ENCODE data around the gene FAM120A. TPM values are rescaled to one million over a fixed set of nuclear protein-coding genes. Genes with fewer than 3 reads are reported as not detected.
A peak's percentile ranks its signal among the peaks of the same experiment; 100 is the strongest.

FAM120A gene
- total and polyA plus RNA-seq, 7 donors: 59.9 to 106 (median 66.0) TPM

GRCh38 chr9:93558503-93558902 lies 107.0 kb downstream of the FAM120A start:
- Histone ChIP-seq H3K4me3 (no peak overlapping the region), H3K9me3 (no peaks in the 10 kb centered on the region), H3K27me3 (no peaks in the 10 kb centered on the region), H3K36me3 (peaks cover 29 to 87% (median 39%) of the 10 kb centered on the region in 4 donors), H3K4me1 (peaks cover 0 to 15% (median 8%) of the 10 kb centered on the region in 4 donors), H3K27ac (no peak overlapping the region)
- DNase-seq: no peak
- WGBS, 2 donors: 93% methylated on average over 14 of the region's 14 CpGs
- TF ChIP-seq POLR2AphosphoS5 (IDR thresholded peaks at IDR 0.05) (no peak), EP300 (IDR thresholded peaks at IDR 0.05) (no peak)
- intact Hi-C loops (cut with DNase I): no loop called here

GRCh38 chr9:93560991-93561390 lies 109.5 kb downstream of the FAM120A start:
- Histone ChIP-seq H3K9me3 (no peaks in the 10 kb centered on the region), H3K27ac (no peak overlapping the region), H3K27me3 (no peaks in the 10 kb centered on the region), H3K4me3 (no peak overlapping the region), H3K4me1 (peaks cover 0 to 3% (median 1%) of the 10 kb centered on the region in 4 donors), H3K36me3 (peaks cover 29 to 92% (median 48%) of the 10 kb centered on the region in 4 donors)
- intact Hi-C loops (cut with DNase I): no loop called here
- no peak for DNase-seq
- 89 to 93% methylated on average over 5 of the region's 5 CpGs for WGBS, 2 donors
- TF ChIP-seq EP300 (IDR thresholded peaks at IDR 0.05) (no peak), POLR2AphosphoS5 (IDR thresholded peaks at IDR 0.05) (no peak), CTCF (IDR thresholded peaks at IDR 0.05) (no peak), POLR2A (IDR thresholded peaks at IDR 0.05) (no peak)

GRCh38 chr9:93562157-93562556 lies 110.7 kb downstream of the FAM120A start:
- Histone ChIP-seq H3K4me3 (no peak overlapping the region), H3K9me3 (no peaks in the 10 kb centered on the region), H3K4me1 (peaks cover 0 to 10% (median 8%) of the 10 kb centered on the region in 4 donors), H3K36me3 (peaks cover 29 to 81% (median 48%) of the 10 kb centered on the region in 4 donors), H3K27me3 (no peaks in the 10 kb centered on the region), H3K27ac (no peak overlapping the region)
- TF ChIP-seq CTCF (IDR thresholded peaks at IDR 0.05) (no peak), EP300 (IDR thresholded peaks at IDR 0.05) (no peak), POLR2AphosphoS5 (IDR thresholded peaks at IDR 0.05) (no peak), POLR2A (IDR thresholded peaks at IDR 0.05) (no peak)
- intact Hi-C loops (cut with DNase I): no loop called here
- 92 to 96% methylated on average over 2 of the region's 2 CpGs for WGBS, 2 donors
- no peak for DNase-seq

- intact Hi-C loops (cut with DNase I): loop anchor here (5.0 kb wide), 1 partner anchor 258 kb away; no protein-coding TSS in a partner anchor
- H3K4me3 ChIP-seq: no peak overlapping the region
- H3K4me1 ChIP-seq: peaks cover 0 to 17% (median 14%) of the 10 kb centered on the region in 4 donors
- peaks cover 15 to 52% (median 29%) of the 10 kb centered on the region in 4 donors for H3K36me3 ChIP-seq
- no peaks in the 10 kb centered on the region for H3K9me3 ChIP-seq
- 76 to 82% methylated on average over 4 of the region's 4 CpGs for WGBS, 2 donors
- no peak for DNase-seq
- no peaks in the 10 kb centered on the region for H3K27me3 ChIP-seq
- no peak overlapping the region for H3K27ac ChIP-seq
- TF ChIP-seq EP300 (IDR thresholded peaks at IDR 0.05) (no peak), POLR2AphosphoS5 (IDR thresholded peaks at IDR 0.05) (no peak), CTCF (IDR thresholded peaks at IDR 0.05) (no peak), POLR2A (IDR thresholded peaks at IDR 0.05) (no peak)
Measured at GRCh38 chr9:93565089-93565488, 113.6 kb downstream of the FAM120A start.

- 2 to 4% methylated on average over 69 of the region's 69 CpGs for WGBS, 2 donors
- DNase-seq: peak; percentile 98
- H3K4me3 ChIP-seq: peak overlapping the region; percentile 47 to 57 (median 54)
- H3K27me3 ChIP-seq: no peaks in the 10 kb centered on the region
- H3K4me1 ChIP-seq: peaks cover 0 to 17% (median 14%) of the 10 kb centered on the region in 4 donors
- TF ChIP-seq POLR2A (IDR thresholded peaks at IDR 0.05) (peak; percentile 90 to 92), POLR2AphosphoS5 (IDR thresholded peaks at IDR 0.05) (peak; percentile 94 to 96 (median 95)), CTCF (IDR thresholded peaks at IDR 0.05) (peak; percentile 79 to 86 (median 83)), EP300 (IDR thresholded peaks at IDR 0.05) (no peak)
- intact Hi-C loops (cut with DNase I): loop anchor here (1.0 to 5.0 kb wide), 2 partner anchors 113 to 259 kb away; partner anchors contain the start of gene FAM120AOS
- H3K9me3 ChIP-seq: no peaks in the 10 kb centered on the region
- peak overlapping the region; percentile 88 to 95 (median 92) for H3K27ac ChIP-seq
- peaks cover 10 to 36% (median 24%) of the 10 kb centered on the region in 4 donors for H3K36me3 ChIP-seq
Measured at GRCh38 chr9:93566408-93567270, 115.2 kb downstream of the FAM120A start.

All from sigmoid colon (tissue), 7 donors.